ENCODE measurements around the gene UCK1. TPM values are rescaled to one million over a fixed set of nuclear protein-coding genes. Genes with fewer than 3 reads are reported as not detected.

UCK1 gene
- total RNA-seq, 3 donors from 2014 or later (not counting 1 experiment from before 2014, with no cell fraction given): 29.9 to 35.2 (median 30.2) TPM

DNA sequence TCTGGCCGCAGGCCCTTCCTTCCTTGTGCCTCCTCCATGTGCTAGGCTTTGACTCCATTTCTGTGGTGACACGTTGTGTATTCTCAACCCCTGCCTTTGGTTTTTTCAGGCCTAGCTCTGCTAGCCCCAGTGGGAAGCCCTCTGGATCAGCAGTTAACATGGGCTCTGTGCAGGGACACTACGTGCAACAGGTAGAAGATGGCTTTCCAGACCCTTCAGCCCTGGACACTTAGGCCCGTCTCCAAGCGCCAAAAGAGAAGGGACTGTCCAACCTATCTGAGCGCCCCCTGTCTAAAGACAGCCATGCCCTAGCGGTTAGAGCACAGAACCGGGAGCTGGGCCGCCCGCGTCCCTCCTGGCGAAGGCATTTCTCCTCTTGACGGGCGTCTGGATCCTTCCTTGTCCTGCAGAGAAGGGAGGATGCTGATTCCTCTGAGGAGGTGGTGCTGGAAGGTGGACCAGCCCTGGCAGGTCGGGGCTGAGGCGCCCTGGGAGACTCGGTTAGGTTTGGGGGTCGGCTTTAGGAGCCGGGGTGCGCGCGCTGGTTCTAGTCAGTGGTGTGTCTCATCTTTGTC is 36.7 kb downstream of the UCK1 start:
- Mint-ChIP-seq H3K4me3 (no peak overlapping the region), H3K4me1 (peaks cover 4 to 18% of the 10 kb centered on the region in 2 donors), H3K36me3 (no peaks in the 10 kb centered on the region), H3K27me3 (ENCODE audit: low read depth in 2 of 2) (no peaks in the 10 kb centered on the region), H3K27ac (no peak overlapping the region), H3K9me3 (no peaks in the 10 kb centered on the region)
- DNase-seq: no peak
- H3K9me3 ChIP-seq (ENCODE audit: control insufficient read depth, insufficient read depth, low read length): no peaks in the 10 kb centered on the region
- peaks cover 93% of the 10 kb centered on the region for H3K36me3 ChIP-seq (ENCODE audit: control insufficient read depth, insufficient read depth, low read length)
- H3K27me3 ChIP-seq (ENCODE audit: control insufficient read depth, insufficient read depth, low read length): no peaks in the 10 kb centered on the region
- no peak for ATAC-seq
- WGBS (ENCODE audit: insufficient coverage): 98% methylated on average over 22 of the region's 22 CpGs
- TF ChIP-seq, protein P1, sequence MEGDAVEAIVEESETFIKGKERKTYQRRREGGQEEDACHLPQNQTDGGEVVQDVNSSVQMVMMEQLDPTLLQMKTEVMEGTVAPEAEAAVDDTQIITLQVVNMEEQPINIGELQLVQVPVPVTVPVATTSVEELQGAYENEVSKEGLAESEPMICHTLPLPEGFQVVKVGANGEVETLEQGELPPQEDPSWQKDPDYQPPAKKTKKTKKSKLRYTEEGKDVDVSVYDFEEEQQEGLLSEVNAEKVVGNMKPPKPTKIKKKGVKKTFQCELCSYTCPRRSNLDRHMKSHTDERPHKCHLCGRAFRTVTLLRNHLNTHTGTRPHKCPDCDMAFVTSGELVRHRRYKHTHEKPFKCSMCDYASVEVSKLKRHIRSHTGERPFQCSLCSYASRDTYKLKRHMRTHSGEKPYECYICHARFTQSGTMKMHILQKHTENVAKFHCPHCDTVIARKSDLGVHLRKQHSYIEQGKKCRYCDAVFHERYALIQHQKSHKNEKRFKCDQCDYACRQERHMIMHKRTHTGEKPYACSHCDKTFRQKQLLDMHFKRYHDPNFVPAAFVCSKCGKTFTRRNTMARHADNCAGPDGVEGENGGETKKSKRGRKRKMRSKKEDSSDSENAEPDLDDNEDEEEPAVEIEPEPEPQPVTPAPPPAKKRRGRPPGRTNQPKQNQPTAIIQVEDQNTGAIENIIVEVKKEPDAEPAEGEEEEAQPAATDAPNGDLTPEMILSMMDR (IDR thresholded peaks at IDR 0.05): no peak
- H3K27ac ChIP-seq (ENCODE audit: low read length): no peak overlapping the region
- intact Hi-C loops (cut with micrococcal nuclease): no loop called here
- no peak overlapping the region for H3K4me3 ChIP-seq (ENCODE audit: low read length)
- peaks cover 3% of the 10 kb centered on the region for H3K4me1 ChIP-seq (ENCODE audit: control insufficient read depth, insufficient read depth, low read length)

DNA sequence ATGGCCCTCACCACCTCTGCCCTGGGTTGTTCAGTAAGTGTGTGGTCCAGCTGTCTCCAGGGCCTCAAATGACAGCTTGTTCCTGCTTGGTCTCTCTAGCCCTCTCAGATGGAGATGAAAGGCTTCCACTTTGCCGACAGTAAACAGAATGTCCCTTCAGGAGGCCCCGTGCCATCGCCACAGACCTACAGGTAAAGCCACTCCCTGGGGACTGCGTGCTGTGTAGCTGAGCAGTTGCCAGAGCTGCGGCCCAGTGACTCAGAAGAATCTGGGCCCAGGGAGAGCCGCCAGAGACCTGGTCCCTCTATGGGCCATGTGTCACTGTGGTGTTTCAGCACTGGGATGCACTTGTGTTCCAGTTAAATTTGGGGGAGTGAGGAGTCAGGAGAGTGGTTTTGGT is 39.0 kb downstream of the UCK1 start:
- Histone ChIP-seq H3K4me1 (ENCODE audit: control insufficient read depth, insufficient read depth, low read length) (no peaks in the 10 kb centered on the region), H3K27me3 (ENCODE audit: control insufficient read depth, insufficient read depth, low read length) (no peaks in the 10 kb centered on the region), H3K27ac (ENCODE audit: low read length) (no peak overlapping the region), H3K36me3 (ENCODE audit: control insufficient read depth, insufficient read depth, low read length) (peaks cover 96% of the 10 kb centered on the region), H3K4me3 (ENCODE audit: low read length) (no peak overlapping the region), H3K9me3 (ENCODE audit: control insufficient read depth, insufficient read depth, low read length) (no peaks in the 10 kb centered on the region)
- DNase-seq (no peak), ATAC-seq (no peak)
- intact Hi-C loops (cut with micrococcal nuclease): no loop called here
- H3K4me1 Mint-ChIP-seq: peaks cover 0 to 17% of the 10 kb centered on the region in 2 donors
- H3K27ac Mint-ChIP-seq: no peak overlapping the region
- no peaks in the 10 kb centered on the region for H3K36me3 Mint-ChIP-seq
- TF ChIP-seq, protein P1 (IDR thresholded peaks at IDR 0.05): no peak
- WGBS (ENCODE audit: insufficient coverage): 97% methylated on average over 6 of the region's 6 CpGs
- H3K9me3 Mint-ChIP-seq: no peaks in the 10 kb centered on the region
- no peaks in the 10 kb centered on the region for H3K27me3 Mint-ChIP-seq (ENCODE audit: low read depth in 2 of 2)
- H3K4me3 Mint-ChIP-seq: no peak overlapping the region

DNA sequence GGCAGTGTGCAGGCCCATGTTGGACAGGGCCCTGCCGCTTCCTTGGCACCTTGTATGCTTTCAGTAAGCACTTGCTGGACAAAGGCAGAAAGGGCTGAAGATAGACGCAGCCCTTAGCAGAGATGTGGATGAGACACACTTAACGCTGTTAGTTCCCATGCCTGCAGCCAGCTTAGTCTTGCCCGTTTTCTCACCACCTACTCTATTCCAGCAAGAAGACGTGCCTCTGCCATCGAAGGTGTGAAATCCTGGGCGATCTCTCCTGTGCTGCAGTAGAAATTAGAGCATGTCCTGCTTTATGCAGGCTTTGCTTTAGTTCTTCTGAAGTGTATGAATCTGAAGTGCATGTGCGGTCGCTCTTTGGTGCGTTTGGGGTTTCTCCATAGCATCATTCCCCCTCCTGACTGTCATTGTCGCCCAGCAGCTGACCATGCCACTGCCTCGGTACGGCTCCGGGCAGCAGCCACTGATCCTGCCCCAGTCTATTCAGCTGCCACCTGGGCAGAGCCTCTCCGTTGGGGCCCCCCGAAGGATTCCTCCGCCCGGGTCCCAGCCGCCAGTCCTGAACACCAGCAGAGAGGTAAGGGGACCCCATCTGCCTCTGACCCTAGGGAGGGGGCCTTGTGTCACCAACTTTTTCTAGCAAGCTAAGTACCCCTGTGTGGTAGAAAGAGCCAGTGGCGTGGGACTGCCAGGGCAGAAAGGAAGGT is 39.9 kb downstream of the UCK1 start:
- Mint-ChIP-seq H3K27me3 (ENCODE audit: low read depth in 2 of 2) (no peaks in the 10 kb centered on the region), H3K9me3 (no peaks in the 10 kb centered on the region), H3K27ac (no peak overlapping the region), H3K4me3 (no peak overlapping the region), H3K36me3 (no peaks in the 10 kb centered on the region), H3K4me1 (peaks cover 0 to 17% of the 10 kb centered on the region in 2 donors)
- WGBS (ENCODE audit: insufficient coverage): 97% methylated on average over 20 of the region's 20 CpGs
- no peaks in the 10 kb centered on the region for H3K4me1 ChIP-seq (ENCODE audit: control insufficient read depth, insufficient read depth, low read length)
- DNase-seq: no peak
- no peak overlapping the region for H3K4me3 ChIP-seq (ENCODE audit: low read length)
- ATAC-seq: no peak
- intact Hi-C loops (cut with micrococcal nuclease): no loop called here
- no peaks in the 10 kb centered on the region for H3K9me3 ChIP-seq (ENCODE audit: control insufficient read depth, insufficient read depth, low read length)
- H3K36me3 ChIP-seq (ENCODE audit: control insufficient read depth, insufficient read depth, low read length): peaks cover 97% of the 10 kb centered on the region
- no peak overlapping the region for H3K27ac ChIP-seq (ENCODE audit: low read length)
- TF ChIP-seq, protein P1 (IDR thresholded peaks at IDR 0.05): no peak
- H3K27me3 ChIP-seq (ENCODE audit: control insufficient read depth, insufficient read depth, low read length): no peaks in the 10 kb centered on the region

All from natural killer cell (primary cell).